Neural cell (in vitro differentiated cells): ENCODE data around the gene COG4. TPM values are rescaled to one million over a fixed set of nuclear protein-coding genes. Genes with fewer than 3 reads are reported as not detected.

Experiments
- H2AFZ ChIP-seq: fragments of 200-600, 300-800 bp; sonication (generic), shearing (Covaris generic); 2 replicates; pipeline ENCODE4 v1.6.0; 2014; ENCODE audit warnings: low read depth, mild to moderate bottlenecking, antibody characterized with exemption, low read length, moderate library complexity
- H3F3A ChIP-seq: fragments of 200-600 bp; shearing (Covaris generic); 2 replicates; pipeline ENCODE4 v1.6.1; 2016; ENCODE audit warnings: mild to moderate bottlenecking, moderate library complexity, mixed read lengths, antibody characterized with exemption, low read length; ENCODE audit not compliant: insufficient read depth, poor library complexity, severe bottlenecking
- H3K27ac ChIP-seq: fragments of 200-600, 300-800 bp; sonication (generic), shearing (Covaris generic); 2 replicates; pipeline ENCODE4 v1.5.1; 2014; ENCODE audit warnings: mild to moderate bottlenecking, low read length, moderate library complexity
- H3K27me3 ChIP-seq: fragments of 300-800, 200-600 bp; sonication (generic), shearing (Covaris generic); 2 replicates; pipeline ENCODE4 v1.6.0; 2014; ENCODE audit warnings: mild to moderate bottlenecking, low read depth, low read length, moderate library complexity; ENCODE audit not compliant: insufficient read depth
- H3K36me3 ChIP-seq: fragments of 300-800, 200-600 bp; sonication (generic), shearing (Covaris generic); 2 replicates; pipeline ENCODE4 v1.5.1; 2014; ENCODE audit warnings: mild to moderate bottlenecking, antibody characterized with exemption, low read length, moderate library complexity; ENCODE audit not compliant: insufficient read depth
- H3K4me2 ChIP-seq: fragments of 300-800, 200-600 bp; sonication (generic), shearing (Covaris generic); 2 replicates; pipeline ENCODE4 v1.6.0; 2014; ENCODE audit warnings: mild to moderate bottlenecking, low read length
- H3K4me3 ChIP-seq: fragments of 300-800, 200-600 bp; sonication (generic), shearing (Covaris generic); 2 replicates; pipeline ENCODE4 v1.5.1; 2014; ENCODE audit warnings: mild to moderate bottlenecking, low read length, moderate library complexity
- H3K79me2 ChIP-seq: fragments of 200-600 bp; shearing (Covaris generic); replicated peaks from 2 replicates; pipeline ENCODE4 v1.6.0; 2014; ENCODE audit warnings: mild to moderate bottlenecking, low read length, moderate library complexity; ENCODE audit not compliant: insufficient read depth
- H3K9ac ChIP-seq: fragments of 300-800, 200-600 bp; sonication (generic), shearing (Covaris generic); 2 replicates; pipeline ENCODE4 v1.6.1; 2016; ENCODE audit warnings: mild to moderate bottlenecking, low read length, mixed read lengths
- H3K9me2 ChIP-seq: fragments of 200-600 bp; shearing (Covaris generic); 2 replicates; pipeline ENCODE4 v1.6.1; 2016; ENCODE audit warnings: mild to moderate bottlenecking, low read length, mixed read lengths; ENCODE audit not compliant: insufficient read depth
- H3K9me3 ChIP-seq: fragments of 200-600, 300-800 bp; sonication (generic), shearing (Covaris generic); 2 replicates; pipeline ENCODE4 v1.6.1; 2016; ENCODE audit warnings: mild to moderate bottlenecking, mixed run types, low read length, moderate library complexity, mixed read lengths
- H4K20me1 ChIP-seq: fragments of 200-600 bp; shearing (Covaris generic); 2 replicates; pipeline ENCODE4 v1.6.1; 2016; ENCODE audit warnings: mild to moderate bottlenecking, mixed run types; ENCODE audit not compliant: insufficient read depth
- EP300 ChIP-seq: fragments of 450-650 bp; conservative IDR thresholded peaks from 2 replicates; pipeline ENCODE4 v1.6.1; 2014; ENCODE audit warnings: antibody characterized with exemption, mild to moderate bottlenecking, moderate library complexity; ENCODE audit not compliant: poor library complexity, severe bottlenecking
- EZH2 ChIP-seq: fragments of 200-600, 300-800 bp; shearing (Covaris generic), sonication (generic); IDR thresholded peaks from 2 replicates; pipeline ENCODE4 v1.6.1; 2014; ENCODE audit warnings: antibody characterized with exemption, low read length, borderline replicate concordance, mild to moderate bottlenecking; ENCODE audit not compliant: insufficient read depth, poor library complexity, severe bottlenecking
- MXI1 ChIP-seq: fragments of 450-650 bp; conservative IDR thresholded peaks from 2 replicates; pipeline ENCODE4 v1.6.1; 2014; ENCODE audit warnings: antibody characterized with exemption, mild to moderate bottlenecking; ENCODE audit not compliant: poor library complexity, severe bottlenecking
- POLR2AphosphoS5 ChIP-seq: IDR thresholded peaks from 2 replicates; pipeline ENCODE4 v1.6.1; 2012
- RAD21 ChIP-seq: fragments of 450-650 bp; conservative IDR thresholded peaks from 2 replicates; pipeline ENCODE4 v1.6.1; 2014; ENCODE audit warnings: antibody characterized with exemption, mild to moderate bottlenecking, moderate library complexity
- SMC3 ChIP-seq: fragments of 450-650 bp; conservative IDR thresholded peaks from 2 replicates; pipeline ENCODE4 v1.6.1; 2014; ENCODE audit warnings: antibody characterized with exemption, mild to moderate bottlenecking, moderate library complexity; ENCODE audit not compliant: poor library complexity
- TAF1 ChIP-seq: IDR thresholded peaks from 2 replicates; pipeline ENCODE4 v1.6.1; 2012; ENCODE audit warnings: low read depth
- polyA plus RNA-seq: library from polyadenylated mRNA; depleted of rRNA; stranded (reverse); fragments of >200 nt; gene quantifications from 2 replicates; pipeline ENCODE4 v1.2.3, GENCODE V29; 2014
- TF ChIP-seq, protein P1 (sequence below): fragments of 450-650 bp; IDR thresholded peaks from 2 replicates; pipeline ENCODE4 v1.5.1; 2014; ENCODE audit warnings: antibody characterized with exemption, mild to moderate bottlenecking, moderate library complexity; ENCODE audit not compliant: poor library complexity, severe bottlenecking
- TF ChIP-seq, protein P2 (sequence below): IDR thresholded peaks from 2 replicates; pipeline ENCODE4 v1.6.1; 2012; ENCODE audit warnings: borderline replicate concordance

The COG4 gene
- polyA plus RNA-seq, 1 donor from 2014 or later, result 185 TPM

DNA sequence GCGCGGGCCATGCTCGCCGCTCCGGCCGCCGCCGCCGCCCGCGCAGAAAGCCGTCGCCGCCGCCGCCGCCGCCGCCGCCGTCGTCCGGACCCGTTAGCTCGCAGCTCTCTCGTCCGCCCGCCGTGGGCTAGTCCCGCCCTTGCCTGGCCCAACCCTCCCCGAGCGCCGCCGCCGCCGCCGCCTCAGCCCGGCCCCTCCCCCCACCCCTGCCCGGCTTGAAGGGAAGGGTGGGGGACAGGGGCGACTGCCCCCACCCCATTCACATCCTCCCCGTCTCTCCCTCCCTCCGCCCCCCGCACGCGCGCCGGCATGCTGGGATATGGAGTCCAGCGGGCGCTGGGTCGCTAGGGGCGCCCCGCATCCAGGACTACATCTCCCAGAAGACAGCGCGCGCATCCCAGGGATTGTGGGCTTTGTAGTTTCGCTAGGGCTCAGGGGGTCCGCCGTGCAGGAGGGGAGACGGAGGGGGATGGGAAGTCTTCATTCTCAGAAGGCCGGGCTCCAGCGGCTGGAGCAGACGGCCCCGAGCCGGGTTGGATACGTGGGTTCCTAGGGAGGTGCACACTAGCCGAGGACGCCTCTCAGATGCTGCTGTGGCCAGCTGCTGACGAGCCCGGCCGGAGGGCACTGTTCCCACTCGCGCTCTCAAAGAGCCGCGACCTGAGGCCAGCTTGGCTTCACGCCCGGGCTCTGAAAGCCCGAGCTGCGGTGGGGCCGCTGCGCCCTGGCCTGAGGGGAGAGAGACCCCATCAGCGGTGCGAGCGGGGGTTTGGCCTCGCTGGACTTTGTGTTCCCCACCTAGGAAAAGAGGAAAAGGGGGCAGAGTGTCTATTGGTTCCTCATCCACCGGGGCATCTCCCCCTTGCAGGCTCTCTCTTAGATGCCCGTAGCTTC lies 84.1 kb downstream of the COG4 start, which contains the start of gene ST3GAL2 (continued):
- TF ChIP-seq, protein P1, sequence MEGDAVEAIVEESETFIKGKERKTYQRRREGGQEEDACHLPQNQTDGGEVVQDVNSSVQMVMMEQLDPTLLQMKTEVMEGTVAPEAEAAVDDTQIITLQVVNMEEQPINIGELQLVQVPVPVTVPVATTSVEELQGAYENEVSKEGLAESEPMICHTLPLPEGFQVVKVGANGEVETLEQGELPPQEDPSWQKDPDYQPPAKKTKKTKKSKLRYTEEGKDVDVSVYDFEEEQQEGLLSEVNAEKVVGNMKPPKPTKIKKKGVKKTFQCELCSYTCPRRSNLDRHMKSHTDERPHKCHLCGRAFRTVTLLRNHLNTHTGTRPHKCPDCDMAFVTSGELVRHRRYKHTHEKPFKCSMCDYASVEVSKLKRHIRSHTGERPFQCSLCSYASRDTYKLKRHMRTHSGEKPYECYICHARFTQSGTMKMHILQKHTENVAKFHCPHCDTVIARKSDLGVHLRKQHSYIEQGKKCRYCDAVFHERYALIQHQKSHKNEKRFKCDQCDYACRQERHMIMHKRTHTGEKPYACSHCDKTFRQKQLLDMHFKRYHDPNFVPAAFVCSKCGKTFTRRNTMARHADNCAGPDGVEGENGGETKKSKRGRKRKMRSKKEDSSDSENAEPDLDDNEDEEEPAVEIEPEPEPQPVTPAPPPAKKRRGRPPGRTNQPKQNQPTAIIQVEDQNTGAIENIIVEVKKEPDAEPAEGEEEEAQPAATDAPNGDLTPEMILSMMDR, result peak; percentile 45

DNA sequence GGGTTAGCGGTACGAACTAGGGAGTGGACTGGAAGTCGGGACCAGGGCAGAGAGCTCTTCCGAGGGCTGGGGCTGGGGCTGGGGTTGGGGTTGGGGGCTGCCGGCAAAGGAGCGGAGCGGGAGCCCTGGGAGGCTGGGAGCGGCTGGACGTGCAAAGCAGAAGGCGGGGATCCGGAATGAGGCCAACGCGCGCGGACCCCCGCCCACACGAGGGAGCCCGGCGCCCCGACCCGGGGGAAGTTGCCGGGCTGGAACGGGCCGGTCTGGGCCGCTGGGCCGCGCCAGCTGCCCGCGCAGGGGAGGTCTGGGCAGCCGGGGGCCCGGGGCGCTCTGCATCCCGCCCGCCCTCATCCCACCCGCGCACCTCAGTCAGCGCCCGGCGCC lies 84.8 kb downstream of the COG4 start:
- Histone ChIP-seq H3F3A (no peaks in the 10 kb centered on the region), H3K27me3 (no peaks in the 10 kb centered on the region), H3K9ac (peak overlapping the region; percentile 76), H4K20me1 (no peaks in the 10 kb centered on the region), H2AFZ (no peak overlapping the region), H3K9me3 (no peaks in the 10 kb centered on the region), H3K4me2 (peak overlapping the region; percentile 99), H3K27ac (no peak overlapping the region), H3K79me2 (peaks cover 18% of the 10 kb centered on the region), H3K9me2 (no peaks in the 10 kb centered on the region), H3K4me3 (peak overlapping the region; percentile 80), H3K36me3 (no peaks in the 10 kb centered on the region)
- no peak for TF ChIP-seq POLR2AphosphoS5
- TF ChIP-seq, protein P1, result no peak
- no peak for TF ChIP-seq EZH2
- no peak for TF ChIP-seq SMC3
- TF ChIP-seq EP300, result no peak
- no peak for TF ChIP-seq TAF1
- TF ChIP-seq RAD21, result no peak
- TF ChIP-seq, protein P2, sequence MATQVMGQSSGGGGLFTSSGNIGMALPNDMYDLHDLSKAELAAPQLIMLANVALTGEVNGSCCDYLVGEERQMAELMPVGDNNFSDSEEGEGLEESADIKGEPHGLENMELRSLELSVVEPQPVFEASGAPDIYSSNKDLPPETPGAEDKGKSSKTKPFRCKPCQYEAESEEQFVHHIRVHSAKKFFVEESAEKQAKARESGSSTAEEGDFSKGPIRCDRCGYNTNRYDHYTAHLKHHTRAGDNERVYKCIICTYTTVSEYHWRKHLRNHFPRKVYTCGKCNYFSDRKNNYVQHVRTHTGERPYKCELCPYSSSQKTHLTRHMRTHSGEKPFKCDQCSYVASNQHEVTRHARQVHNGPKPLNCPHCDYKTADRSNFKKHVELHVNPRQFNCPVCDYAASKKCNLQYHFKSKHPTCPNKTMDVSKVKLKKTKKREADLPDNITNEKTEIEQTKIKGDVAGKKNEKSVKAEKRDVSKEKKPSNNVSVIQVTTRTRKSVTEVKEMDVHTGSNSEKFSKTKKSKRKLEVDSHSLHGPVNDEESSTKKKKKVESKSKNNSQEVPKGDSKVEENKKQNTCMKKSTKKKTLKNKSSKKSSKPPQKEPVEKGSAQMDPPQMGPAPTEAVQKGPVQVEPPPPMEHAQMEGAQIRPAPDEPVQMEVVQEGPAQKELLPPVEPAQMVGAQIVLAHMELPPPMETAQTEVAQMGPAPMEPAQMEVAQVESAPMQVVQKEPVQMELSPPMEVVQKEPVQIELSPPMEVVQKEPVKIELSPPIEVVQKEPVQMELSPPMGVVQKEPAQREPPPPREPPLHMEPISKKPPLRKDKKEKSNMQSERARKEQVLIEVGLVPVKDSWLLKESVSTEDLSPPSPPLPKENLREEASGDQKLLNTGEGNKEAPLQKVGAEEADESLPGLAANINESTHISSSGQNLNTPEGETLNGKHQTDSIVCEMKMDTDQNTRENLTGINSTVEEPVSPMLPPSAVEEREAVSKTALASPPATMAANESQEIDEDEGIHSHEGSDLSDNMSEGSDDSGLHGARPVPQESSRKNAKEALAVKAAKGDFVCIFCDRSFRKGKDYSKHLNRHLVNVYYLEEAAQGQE, result no peak
- no peak for TF ChIP-seq MXI1
